ENCODE measurements around the gene ADGRL3.

GRCh38 chr4:61300266-61300844, 100.2 kb downstream of the ADGRL3 start:
- TF ChIP-seq CTCF (IDR thresholded peaks at IDR 0.05; ENCODE audit: insufficient read depth, low read length, poor library complexity, severe bottlenecking), result no peak
- no peak for TF ChIP-seq EZH2phosphoT487 (conservative IDR thresholded peaks at IDR 0.05; ENCODE audit: low read length)
